SU-DHL-6 (cell line): ENCODE data around the gene SCN5A.

Experiments
- H2AFZ ChIP-seq: fragments of 200-600 bp; sonication (generic); 2 replicates; pipeline ENCODE4 v1.6.1; 2014; ENCODE audit warnings: low read depth, mild to moderate bottlenecking, moderate library complexity, mixed read lengths, antibody characterized with exemption, low read length; ENCODE audit not compliant: severe bottlenecking
- H3F3A ChIP-seq: fragments of 200-600 bp; shearing (Covaris generic); 2 replicates; pipeline ENCODE4 v1.6.0; 2016; ENCODE audit warnings: antibody characterized with exemption, mild to moderate bottlenecking; ENCODE audit not compliant: insufficient read depth
- H3K27ac ChIP-seq: fragments of 200-600 bp; sonication (generic); 2 replicates; pipeline ENCODE4 v1.5.1; 2016; ENCODE audit warnings: low read depth, mild to moderate bottlenecking, low read length, moderate library complexity, mixed read lengths
- H3K27me3 ChIP-seq: fragments of 200-600 bp; sonication (generic), shearing (Covaris generic); 2 replicates; pipeline ENCODE4 v1.6.0; 2014; ENCODE audit warnings: mild to moderate bottlenecking, low read length
- H3K36me3 ChIP-seq: fragments of 200-600 bp; sonication (generic); 2 replicates; pipeline ENCODE4 v1.6.1; 2014; ENCODE audit warnings: mild to moderate bottlenecking, low read length, mixed read lengths
- H3K4me2 ChIP-seq: fragments of 300-600, 200-600 bp; shearing (Covaris generic), sonication (generic); 2 replicates; pipeline ENCODE4 v1.6.0; 2014; ENCODE audit warnings: low read length, low read depth, mild to moderate bottlenecking; ENCODE audit not compliant: poor library complexity, severe bottlenecking
- H3K4me3 ChIP-seq: fragments of 200-600 bp; sonication (generic); 2 replicates; pipeline ENCODE4 v1.5.1; 2014; ENCODE audit warnings: antibody characterized with exemption, low read length, mild to moderate bottlenecking, mixed read lengths; ENCODE audit not compliant: insufficient read depth, poor library complexity, severe bottlenecking
- H3K79me2 ChIP-seq: fragments of 200-600 bp; sonication (generic); 2 replicates; pipeline ENCODE4 v1.6.1; 2014; ENCODE audit warnings: mild to moderate bottlenecking, low read length, moderate library complexity; ENCODE audit not compliant: insufficient read depth
- H3K9ac ChIP-seq: fragments of 200-600 bp; sonication (generic); 2 replicates; pipeline ENCODE4 v1.7.0; 2014; ENCODE audit warnings: mild to moderate bottlenecking, low read length
- H3K9me2 ChIP-seq: fragments of 200-600 bp; sonication (generic); replicated peaks from 2 replicates; pipeline ENCODE4 v1.6.1; 2014; ENCODE audit warnings: low read length; ENCODE audit not compliant: insufficient read depth
- H3K9me3 ChIP-seq: fragments of 200-600 bp; sonication (generic); 2 replicates; pipeline ENCODE4 v1.6.1; 2014; ENCODE audit warnings: low read length, mixed read lengths; ENCODE audit not compliant: insufficient read depth
- H4K20me1 ChIP-seq: fragments of 200-600 bp; sonication (generic); 2 replicates; pipeline ENCODE4 v1.6.1; 2014; ENCODE audit warnings: low read depth, mild to moderate bottlenecking, antibody characterized with exemption, low read length, moderate library complexity, mixed read lengths
- CTCF ChIP-seq: fragments of 200-600 bp; sonication (generic); IDR thresholded peaks from one replicate; pipeline ENCODE4 v1.5.1; 2017; ENCODE audit warnings: antibody characterized with exemption, mild to moderate bottlenecking, low read length, moderate library complexity; ENCODE audit not compliant: insufficient read depth, poor library complexity, severe bottlenecking
- EZH2phosphoT487 ChIP-seq: fragments of 200-600 bp; sonication (generic), shearing (Covaris generic); conservative IDR thresholded peaks from 2 replicates; pipeline ENCODE4 v1.6.1; 2018; ENCODE audit warnings: mild to moderate bottlenecking, antibody characterized with exemption, low read length, moderate library complexity, mixed read lengths

SCN5A gene

DNA sequence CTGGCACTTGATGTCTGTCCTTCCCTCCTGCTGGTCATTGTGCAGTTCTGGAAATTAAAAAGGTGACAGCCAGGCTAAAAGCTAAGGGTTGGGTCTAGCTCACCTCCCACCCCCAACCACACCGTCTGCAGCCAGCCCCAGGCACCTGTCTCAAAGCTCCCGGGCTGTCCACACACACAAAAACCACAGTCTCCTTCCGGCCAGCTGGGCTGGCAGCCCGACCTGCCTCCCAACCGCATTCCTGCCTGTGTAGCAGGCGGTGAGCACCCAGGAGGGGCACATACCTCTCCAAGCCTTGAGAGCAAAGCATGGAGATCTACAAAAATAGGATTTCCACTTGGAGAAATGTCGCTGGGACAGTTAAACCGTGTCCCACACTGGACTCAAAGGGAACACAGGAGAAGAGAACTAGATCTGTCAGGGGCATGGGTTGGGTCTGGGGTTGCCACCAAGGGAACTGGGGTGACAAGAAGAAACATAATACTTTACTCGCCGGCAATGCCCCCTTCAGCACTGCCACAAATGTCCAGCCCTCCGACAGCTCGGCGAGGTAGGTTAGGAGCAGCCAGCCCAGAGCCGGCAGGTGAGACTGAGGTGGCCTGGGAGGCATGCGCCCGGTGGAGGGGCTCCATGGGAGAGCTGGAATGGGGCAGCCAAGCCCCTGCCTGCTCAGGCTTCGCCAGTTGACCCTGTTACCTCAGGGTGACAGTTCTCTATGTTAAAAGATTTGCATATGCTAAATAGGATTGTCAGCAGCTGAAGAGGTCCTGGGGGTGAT lies 101.1 kb downstream of the SCN5A start:
- Histone ChIP-seq H3K79me2 (no peaks in the 10 kb centered on the region), H3K36me3 (no peaks in the 10 kb centered on the region), H3K4me3 (no peak overlapping the region), H2AFZ (no peak overlapping the region), H3K4me2 (no peak overlapping the region), H4K20me1 (no peaks in the 10 kb centered on the region), H3F3A (no peaks in the 10 kb centered on the region), H3K9me3 (no peaks in the 10 kb centered on the region), H3K9ac (no peak overlapping the region), H3K9me2 (no peaks in the 10 kb centered on the region), H3K27ac (no peak overlapping the region), H3K27me3 (no peaks in the 10 kb centered on the region)
- TF ChIP-seq EZH2phosphoT487 = no peak
- no peak for TF ChIP-seq CTCF

DNA sequence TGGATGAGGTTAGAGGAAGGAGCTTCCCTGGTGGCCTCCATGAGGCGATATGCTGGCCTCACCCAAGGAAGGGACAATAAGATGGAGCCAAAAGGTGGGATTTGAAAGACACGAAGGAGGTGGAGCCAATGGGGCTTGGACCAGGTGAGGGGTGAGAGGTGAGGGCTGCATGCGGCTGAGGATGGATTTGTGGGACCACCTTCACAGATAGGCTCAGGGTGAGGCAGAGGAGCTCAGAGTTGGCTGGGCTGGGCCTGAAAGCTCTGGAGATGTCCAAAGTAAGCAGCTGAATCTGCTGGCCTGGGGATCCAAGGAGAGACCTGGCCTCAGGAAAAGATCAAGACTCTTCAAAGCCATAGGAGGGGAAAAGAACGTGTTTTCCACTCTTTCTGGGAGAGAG lies 103.5 kb downstream of the SCN5A start:
- no peak overlapping the region for H3K4me3 ChIP-seq
- no peak overlapping the region for H2AFZ ChIP-seq
- H3K9ac ChIP-seq = no peak overlapping the region
- no peaks in the 10 kb centered on the region for H3K36me3 ChIP-seq
- no peaks in the 10 kb centered on the region for H3K9me2 ChIP-seq
- no peaks in the 10 kb centered on the region for H3K27me3 ChIP-seq
- H3F3A ChIP-seq = no peaks in the 10 kb centered on the region
- no peaks in the 10 kb centered on the region for H3K9me3 ChIP-seq
- no peak overlapping the region for H3K4me2 ChIP-seq
- no peaks in the 10 kb centered on the region for H4K20me1 ChIP-seq
- no peaks in the 10 kb centered on the region for H3K79me2 ChIP-seq
- H3K27ac ChIP-seq = no peak overlapping the region
- TF ChIP-seq CTCF = no peak
- TF ChIP-seq EZH2phosphoT487 = no peak

- Histone ChIP-seq H3K4me3 (no peak overlapping the region), H3K36me3 (no peaks in the 10 kb centered on the region), H3K9me2 (no peaks in the 10 kb centered on the region), H3K4me2 (no peak overlapping the region), H4K20me1 (no peaks in the 10 kb centered on the region), H3K27ac (no peak overlapping the region), H3K9ac (no peak overlapping the region), H3K79me2 (no peaks in the 10 kb centered on the region), H3K9me3 (no peaks in the 10 kb centered on the region), H2AFZ (no peak overlapping the region), H3K27me3 (no peaks in the 10 kb centered on the region), H3F3A (no peaks in the 10 kb centered on the region)
- TF ChIP-seq EZH2phosphoT487 (no peak), CTCF (no peak)
These were observed 103.9 kb downstream of the SCN5A start for GRCh38 chr3:38545550-38545949.
